GM19240 (cell line): ENCODE data around the gene ZNF394.

Source experiments
- DNase-seq: peaks from one replicate; pipeline ENCODE4 v3.0.0; 2011; ENCODE audit warnings: low spot score; ENCODE audit not compliant: insufficient read length

ZNF394 gene

DNA sequence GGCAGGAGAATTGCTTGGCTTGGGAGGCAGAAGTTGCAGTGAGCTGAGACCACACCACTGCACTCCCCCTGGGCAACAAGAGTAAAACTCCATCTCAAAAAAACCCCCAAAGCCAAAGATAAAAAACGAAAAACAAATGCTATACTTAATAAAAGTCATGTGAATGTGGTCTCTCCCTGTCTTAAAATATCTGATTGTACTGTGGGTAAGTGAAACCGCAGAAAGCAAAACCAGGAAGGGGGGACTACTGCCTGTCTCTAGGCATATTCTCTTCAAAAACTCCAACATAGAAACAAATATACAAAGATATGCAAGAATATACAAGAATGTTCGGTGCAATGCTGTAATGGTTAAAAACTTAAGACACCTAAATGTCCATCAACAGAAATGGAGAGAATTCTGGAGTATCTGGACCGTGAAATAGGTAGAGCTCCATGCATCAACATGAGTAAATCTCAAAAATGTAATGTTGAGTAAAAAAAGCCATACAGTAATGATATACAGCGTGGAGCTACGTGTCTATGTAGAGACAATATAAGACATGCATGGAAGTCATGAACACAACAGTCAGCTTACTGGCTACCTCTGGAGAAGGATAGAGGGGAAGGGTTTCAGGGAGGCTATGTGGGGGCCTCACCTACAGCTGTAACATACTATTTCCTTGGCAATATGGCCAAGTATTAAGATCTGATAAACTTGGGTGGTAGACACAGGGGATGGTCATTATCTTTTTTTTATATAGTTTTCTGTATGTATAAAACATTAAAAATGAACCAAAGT, 2.1 kb downstream of the ZNF394 start:
- no peak for DNase-seq

DNA sequence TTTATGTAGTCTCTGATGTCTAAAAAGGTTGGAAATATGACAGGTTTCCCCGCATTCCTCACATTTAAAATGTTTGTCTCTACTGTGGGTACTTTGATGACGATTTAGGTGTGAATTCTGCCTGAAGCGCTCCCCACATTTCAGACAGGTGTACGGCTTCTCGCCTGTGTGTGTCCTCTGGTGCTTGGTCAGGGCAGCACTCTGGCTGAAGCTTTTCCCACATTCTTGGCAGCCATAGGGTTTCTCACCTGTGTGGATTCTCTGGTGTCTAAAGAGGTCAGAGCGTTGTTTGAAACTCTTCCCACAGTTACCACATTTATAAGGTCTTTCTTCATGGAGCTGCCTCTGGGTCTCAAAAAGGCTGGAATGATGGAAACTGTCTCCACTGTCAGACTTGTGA, 6.3 kb downstream of the ZNF394 start:
- no peak for DNase-seq

DNA sequence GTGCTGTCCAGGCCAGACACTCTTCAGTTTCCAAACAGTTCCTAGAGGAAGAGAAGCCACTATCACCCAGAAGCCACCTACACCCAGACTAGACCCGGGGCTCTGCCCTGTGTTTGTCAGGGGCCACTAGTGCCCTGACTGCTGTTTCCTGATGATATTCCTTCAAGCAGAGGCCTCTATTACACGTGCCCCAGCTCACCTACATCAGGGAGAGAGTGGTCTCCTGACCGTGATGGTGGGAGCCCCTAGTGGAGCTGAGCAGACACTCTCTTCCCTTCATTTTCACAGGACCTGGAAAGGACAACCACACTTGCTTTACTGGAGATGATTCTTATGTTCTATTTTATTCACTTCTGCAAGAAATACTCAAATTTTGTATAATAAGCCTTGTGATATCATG, 9.2 kb downstream of the ZNF394 start:
- DNase-seq, result no peak

DNA sequence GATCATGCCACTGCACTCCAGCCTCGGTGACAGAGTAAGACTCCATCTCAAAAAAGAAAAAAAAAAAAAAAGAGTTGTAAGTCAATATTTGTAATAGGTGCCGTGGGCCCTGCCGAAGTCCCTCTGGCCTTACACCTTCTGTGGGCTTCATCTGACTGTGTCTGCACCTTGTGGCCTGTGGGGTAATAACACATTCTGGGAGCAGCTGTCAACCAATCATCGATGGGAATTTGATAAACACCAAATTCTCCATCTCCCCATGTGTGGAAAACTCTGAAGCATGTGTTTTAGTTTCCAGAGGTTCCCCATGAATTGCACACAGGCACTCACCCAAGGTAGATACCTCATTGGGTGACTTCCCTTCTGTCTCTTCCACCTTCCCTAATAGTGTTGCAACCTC, 10.8 kb downstream of the ZNF394 start:
- no peak for DNase-seq

DNA sequence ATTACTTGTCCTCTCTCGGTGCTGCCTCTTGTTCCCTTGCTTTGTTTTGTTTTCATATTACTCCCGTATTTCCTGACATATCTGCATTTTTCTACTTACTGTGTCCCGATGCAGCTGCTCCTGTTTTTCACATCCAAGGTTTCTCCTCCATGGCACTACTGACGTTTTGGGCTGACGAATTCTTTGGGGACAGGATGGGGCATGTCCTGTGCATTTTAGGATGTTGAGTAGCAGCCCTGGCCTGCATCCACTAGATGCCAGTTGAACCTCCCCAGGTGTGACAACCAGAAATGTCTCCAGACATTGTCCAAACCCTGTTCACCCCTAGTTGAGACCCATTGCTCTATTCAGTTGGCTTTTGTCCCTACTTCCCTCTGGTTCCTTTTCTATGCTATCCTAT, 15.0 kb downstream of the ZNF394 start:
- no peak for DNase-seq

DNA sequence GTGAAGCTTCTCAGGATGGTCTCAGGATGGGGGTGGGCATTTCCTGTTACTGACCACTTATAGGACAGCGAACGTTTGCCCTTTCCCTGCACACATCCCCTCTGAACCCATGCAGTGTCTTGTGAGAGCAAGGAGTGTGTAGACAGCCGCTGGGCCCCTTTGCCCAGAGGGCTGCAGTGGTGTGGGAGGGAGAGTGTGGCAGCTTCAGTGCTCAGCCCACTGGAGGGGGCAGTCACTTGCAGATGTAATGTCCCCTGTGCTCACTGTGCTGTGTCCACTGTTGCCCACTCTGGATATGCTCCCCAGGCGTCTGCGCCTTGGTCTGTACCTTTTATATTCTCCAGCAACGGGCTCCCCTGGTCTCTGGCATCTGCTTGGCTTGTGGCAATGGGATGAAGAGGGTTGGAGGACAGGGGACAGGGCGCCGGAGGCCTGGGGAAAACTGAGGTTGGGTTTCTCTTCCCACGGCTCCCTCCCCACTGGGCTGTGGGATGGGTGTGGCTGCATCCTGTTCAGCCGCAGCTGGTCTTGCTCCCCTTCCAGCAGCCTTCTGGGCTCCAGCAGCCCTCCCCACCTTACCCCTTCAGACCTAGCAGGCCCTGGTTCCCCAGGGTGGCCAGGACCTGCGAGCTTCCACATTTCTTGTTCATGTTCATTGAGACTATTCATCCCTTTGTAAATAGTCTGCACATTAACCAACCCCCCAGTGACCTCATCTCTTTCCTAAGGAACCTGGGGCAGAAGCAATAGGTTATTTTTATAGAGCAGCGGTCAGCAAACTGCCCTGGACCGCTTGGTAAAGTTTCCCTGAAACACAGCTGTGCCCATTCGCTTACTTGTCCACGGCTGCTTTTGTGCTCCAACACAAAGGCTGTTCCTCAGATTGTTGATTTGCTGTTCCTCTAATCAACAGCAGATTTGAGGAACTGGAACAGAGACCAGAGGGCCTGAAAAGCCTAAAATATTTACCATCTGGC, 21.3 kb downstream of the ZNF394 start:
- no peak for DNase-seq

DNA sequence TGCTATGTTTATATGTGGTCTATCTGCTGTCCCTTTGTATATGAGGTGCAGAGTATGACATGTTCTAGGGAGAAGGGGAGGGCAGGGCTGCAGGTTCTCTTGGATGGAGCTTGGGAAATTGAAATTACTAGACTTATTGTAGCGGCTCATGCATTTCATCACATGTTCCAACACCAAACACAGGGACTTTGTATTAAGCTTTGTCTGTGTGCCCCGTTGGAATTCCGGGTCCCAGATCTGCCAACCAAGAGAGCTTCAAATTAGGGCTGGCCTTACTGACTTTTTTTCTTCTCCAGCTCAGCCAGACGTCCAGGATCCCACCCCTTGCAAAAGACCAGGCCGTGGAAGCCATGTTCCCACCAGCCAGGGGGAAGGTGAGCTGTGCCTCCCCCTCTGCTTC, 24.0 kb downstream of the ZNF394 start:
- no peak for DNase-seq

DNA sequence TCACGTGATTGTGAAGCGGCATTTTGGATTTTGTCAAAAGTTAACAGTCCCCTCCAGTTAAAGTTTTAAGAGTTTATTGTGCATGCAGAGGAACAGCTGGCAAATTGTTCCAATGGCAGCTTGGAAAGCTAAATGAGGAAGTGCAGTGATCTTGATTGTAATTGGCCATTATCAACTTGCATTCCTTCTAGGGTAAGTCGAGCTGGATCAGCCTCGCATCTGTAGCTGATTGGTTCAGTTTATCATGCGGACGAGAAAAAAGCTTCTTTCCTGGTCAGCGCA, 26.8 kb downstream of the ZNF394 start:
- peak; percentile 29 for DNase-seq

DNA sequence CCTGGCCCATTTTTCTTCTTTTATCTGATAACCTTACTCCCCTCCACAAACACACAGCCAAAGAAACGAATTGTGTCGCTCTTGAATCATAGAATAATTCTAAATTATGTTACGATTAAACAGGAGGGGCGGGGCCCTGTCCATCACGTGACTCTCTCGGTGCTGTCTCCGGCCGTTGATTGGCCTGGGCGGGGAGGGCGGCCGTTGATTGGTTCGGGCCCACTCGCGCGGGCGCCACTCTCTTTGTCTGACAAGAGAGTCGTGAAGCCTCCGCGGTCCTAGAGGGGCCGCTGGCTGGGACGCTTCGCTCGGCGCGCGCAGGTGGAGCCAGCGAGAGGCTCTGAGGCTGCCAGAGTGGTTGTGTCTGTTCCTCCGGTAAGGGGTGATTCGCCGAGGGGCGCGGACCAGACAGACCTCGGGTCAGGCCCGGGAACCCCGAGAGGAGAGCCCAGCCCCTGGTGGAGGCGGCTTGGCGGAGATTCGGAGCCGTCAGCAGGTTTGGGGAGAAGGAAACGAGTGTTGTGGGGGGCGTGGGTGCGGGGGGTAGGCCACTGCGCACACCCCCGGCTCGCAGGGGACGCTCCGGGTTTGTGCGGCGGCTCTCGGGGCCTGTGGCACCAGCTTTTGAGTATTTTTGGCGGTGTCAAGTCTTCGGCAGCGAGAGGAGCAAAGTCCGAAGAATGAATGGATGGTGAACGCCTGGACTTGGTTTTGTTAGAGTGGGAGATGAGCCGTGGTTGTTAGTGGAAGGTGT, 27.3 kb downstream of the ZNF394 start, which contains the start of gene ZNF789:
Gene ZNF789 (plus strand): TSS at position 330 of the 754 bp plus-strand sequence. CDS start 3,567 bp downstream, outside the sequence.
- DNase-seq, result peak; percentile 98

DNA sequence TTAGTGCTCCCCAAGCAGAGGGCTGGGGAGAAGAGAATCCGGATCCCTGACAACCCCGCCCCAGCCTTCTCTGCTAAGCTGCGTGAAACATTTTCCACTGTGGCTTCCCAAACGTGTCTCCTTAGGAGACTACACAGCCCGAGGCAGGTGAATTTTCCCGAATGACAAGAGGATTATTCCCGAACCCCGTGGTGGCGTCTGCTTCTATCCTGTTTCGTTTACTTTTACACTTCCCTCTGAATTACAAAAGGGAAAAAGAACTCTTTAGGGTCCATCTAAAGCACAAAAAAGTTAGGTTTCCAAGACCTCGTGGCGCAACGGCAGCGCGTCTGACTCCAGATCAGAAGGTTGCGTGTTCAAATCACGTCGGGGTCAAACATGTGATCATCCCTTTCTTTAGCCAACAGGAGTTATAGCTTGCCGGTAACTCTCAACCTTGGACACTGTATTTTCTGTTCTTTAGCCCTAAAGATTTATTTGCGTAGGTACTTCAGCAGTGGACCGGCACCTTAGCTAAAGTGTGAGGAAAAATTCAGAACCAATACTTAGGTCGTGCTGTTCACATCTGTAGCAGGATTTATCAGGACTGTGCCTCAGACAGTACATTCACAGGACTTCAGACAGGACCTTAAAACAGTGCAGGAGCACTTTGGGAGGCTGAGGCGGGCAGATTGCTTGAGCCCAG, 30.6 kb downstream of the ZNF394 start:
- DNase-seq, result no peak

DNA sequence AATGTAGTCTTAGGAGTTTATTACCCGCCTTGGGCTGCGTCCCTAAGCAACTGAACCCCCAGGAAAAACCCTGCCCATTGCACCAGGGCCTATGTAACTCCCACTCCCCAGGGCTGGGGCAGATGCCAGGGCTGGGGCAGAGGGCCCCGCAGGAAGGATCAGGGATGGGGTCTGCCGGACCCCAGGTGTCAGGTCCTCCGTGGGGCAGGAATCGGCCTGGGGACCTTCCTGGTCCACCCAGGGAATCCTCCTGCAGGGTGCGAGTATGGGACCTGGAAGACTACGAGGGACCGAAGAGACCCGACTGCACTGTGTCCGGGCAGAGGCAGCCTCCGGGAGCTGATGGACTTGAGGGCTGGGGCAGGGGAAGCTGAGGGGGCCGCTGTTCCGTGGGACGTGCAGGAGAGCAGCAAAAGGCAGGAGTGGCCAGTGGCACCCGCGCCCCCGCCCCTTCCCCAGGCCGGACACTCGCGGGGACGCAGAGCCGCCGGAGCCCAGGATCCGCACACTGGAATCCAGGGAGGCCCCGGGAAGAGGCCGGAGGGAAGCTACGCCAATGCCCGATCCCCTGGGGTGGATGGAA, 31.7 kb downstream of the ZNF394 start:
- no peak for DNase-seq

DNA sequence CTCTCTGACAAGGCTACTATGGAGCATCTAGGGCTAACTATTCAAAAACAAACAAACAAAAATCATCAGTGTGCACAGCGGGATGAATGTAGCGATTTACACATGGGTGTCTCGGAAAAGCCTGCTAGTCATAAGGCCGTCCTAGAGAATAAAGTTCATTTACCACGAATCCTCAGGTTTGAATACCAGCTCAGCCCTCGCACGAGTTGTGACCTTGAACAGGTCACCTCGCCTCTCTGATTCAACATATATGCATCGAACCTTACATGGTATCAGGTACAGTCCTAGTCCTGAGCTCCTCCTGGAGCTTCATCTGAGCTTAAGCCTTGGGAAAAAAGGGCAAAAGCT, 34.7 kb downstream of the ZNF394 start:
- DNase-seq, result no peak

DNA sequence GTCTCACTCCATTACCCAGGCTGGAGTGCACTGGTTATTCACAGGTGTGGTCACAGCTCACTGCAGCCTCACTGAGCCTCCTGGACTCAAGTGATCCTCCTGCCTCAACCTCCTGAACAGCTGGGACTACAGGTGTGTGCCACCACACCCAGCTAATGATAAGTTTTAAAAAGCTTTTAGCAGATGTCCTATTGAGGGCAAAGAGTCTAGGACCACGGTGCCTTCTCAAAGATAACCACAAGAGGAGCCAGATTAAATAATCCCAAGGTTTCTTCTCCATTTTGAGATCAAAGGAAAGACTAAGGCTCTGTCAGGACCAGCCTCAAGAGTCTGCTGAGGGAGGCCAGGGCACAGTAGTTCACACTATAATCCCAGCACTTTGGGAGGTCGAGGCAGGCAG, 38.9 kb downstream of the ZNF394 start:
- no peak for DNase-seq

DNA sequence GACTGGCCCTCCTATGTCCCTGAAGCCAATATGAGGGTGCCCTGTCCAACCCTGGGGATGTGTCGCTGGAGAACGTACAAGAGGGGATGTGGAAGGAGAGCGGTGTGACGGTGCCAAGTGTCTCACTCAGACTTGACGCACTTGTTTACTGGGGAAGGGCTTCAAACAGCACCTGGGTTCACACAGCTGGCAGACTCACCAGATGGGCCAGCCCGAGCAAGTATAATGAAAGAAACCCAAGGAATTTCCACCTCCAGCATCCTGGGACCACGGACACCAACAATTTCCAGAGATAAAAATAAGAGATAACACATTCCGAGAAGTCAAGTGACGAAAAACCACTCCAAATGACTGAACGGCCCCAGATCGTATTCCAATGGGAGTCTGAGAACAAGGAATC, 39.4 kb downstream of the ZNF394 start:
- no peak for DNase-seq

DNA sequence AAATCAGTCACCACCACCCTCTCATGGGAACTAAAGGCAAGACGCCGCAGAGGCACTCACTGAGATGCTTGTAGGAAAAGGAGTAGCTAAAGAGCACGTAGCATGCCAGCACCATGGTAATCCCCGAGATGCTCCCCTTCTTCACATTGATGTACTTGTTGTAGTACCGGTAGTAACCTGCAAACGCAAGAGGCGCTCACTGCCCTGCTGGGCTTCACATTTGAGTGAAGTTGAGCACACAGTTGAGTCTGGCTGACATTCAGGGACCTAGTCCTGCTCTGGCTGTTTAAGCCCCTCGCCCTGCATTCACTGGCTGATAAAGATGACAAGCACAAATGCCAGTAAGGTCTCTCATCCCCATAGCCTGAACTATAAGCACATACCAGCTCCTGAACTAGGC, 41.0 kb downstream of the ZNF394 start:
- no peak for DNase-seq

DNA sequence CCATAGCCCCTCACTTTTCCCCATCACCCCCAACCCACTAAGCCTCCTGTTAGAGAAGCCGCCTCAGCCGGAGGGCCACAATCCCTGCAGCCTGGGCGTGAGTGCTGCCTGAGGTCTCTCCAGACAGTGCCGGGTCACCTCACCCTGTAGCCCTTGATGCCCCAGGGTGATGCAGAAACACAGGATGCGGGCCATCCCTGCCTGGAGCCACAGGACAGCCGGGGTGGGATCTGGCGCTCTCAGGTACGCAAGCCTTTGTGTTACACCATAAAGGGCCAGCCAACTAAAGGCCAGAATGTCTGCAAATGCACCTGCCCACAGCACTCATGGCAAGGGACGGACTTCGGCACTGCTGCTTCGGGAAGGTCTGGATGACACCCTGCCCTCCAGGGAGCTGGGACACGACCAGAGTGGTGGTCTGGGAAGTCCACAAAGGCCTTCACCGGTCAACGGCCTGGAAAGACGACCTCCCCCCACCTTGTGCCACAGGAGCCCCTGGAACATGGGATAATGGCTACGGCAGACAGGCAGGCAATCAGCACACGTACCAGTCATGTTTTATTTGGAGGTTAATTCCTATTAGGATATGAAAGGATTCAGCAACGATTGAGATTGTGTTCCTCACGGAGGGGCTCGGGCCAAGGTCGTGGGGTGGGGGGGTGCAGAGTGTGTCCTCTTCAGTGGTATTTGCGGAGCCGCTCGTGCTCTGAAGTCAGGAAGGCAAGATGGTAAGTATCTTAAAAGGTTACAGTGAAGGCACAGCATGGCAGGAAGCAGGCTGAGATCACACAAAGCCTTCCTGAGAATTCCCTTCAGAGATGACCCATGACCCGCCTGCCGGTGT, 42.2 kb downstream of the ZNF394 start:
- DNase-seq, result no peak

DNA sequence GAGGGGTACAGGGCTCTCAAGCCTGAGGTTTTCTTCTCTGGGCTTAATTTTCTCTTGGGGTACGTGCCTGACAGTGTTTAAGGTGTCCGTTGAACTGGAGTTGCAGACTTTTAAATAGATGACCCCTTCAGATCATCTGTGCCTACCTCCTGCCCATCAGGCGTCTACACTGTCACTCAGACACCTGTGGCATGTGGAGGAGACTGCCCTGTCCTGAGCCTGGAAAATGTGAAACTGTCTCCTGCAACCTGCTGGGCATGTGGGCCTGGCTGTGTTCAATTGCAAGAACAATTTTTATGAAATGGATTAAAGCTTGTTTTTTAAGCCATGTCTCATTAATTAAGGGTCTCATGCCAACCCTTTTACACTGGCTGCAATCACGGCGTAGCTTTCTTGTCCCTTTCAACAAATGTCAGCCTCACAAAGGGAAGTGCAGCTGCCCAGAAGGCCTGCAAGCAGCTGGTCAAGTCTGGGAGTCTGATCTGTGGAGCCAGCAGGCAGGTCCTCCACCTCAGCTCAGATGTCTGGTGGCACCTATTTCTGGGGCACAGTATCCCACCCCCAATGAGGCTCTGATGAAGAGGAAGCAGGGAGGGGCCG, 42.9 kb downstream of the ZNF394 start:
- DNase-seq, result no peak

DNA sequence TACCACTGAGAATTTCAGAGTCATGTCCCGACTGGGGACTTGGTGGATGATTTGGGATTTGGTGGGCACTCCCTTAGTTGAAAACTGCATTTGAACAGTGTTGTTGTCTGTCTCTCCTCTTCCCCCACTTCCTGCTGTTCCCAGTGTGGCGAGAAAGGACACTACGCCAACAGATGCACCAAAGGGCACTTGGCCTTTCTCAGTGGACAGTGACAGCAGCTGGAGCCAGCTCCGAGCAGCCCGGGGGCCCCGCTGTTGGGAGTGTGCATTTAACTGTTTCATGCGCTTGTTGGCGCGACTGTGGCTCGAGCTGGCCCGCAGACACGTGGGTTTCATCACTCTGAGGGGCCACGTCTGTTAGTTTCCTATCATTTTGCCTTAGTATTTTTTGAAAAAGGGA, 43.8 kb downstream of the ZNF394 start:
- DNase-seq, result no peak

DNA sequence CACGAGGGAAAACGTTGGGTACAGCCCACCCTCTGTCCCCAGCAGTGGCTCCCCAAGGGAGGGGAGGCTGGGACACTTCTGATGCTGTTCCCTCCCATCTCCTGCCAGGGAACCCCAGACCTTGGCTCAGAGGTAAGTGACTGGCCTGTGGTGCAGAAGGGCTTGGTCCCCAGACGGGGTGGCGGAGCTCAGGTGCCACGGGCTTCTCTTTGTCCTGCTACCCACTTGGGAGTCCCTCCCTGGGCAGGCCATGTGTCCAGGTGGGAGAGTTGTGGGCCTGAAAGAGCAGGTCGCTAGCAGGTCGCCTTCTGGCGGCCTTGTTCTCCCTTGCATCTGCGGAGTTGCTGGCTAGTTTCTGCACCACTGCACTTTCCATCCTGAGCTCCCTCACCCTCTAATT, 44.2 kb downstream of the ZNF394 start:
- DNase-seq, result no peak

DNA sequence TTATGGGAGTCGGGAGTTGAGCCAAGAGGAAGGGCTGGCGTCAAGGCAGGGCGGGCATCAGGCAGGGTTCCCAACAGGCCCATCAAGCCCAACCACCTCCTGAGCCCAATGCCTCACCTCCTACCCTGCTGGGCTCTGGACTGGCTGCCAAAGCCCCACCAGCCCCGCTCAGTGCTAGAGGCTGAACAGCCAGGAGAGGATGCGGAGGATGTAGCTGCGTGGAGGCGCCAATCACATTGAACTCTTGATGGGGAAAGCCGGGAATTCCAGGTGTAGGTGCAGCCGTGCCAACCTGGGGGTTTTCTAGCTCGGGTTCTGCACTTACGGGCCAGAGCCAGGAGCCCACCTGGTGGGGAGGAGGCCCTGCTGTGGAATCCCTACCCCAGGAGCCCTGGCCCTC, 47.0 kb downstream of the ZNF394 start:
- DNase-seq, result no peak
